ENCODE measurements around the gene SSH3.

The SSH3 gene

DNA sequence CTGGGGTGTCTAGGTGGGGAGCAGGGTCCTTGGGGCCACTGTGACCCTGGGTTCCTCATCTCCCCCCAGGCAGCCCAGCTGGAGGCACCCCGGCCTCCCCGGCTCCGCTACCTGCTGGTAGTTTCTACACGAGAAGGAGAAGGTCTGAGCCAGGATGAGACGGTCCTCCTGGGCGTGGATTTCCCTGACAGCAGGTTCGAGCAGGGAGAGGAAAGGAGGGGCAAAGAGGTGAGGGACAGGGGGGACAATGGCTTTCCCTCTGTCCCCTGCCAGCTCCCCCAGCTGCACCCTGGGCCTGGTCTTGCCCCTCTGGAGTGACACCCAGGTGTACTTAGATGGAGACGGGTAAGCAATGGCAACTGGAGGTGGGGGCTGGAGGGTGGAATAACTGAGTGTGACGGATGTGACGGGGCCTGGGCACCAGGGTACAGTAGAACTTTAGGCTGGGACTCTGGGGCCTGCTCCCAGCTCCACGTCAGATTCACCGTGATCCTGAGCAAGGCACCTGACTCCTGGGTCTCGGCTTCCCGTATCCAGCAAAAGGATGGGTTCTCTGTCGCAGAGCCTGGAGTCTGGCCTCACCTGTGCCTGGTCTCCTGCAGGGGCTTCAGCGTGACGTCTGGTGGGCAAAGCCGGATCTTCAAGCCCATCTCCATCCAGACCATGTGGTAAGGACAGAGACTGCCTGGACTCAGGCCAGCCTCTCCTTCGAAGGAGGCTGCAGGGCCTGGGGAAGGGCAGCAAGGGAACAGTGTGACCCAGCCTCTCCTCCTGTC is 3.6 kb downstream of the SSH3 start:
- no peak overlapping the region for H3K27ac ChIP-seq (ENCODE audit: low read depth, low read length)
- TF ChIP-seq, protein P1, sequence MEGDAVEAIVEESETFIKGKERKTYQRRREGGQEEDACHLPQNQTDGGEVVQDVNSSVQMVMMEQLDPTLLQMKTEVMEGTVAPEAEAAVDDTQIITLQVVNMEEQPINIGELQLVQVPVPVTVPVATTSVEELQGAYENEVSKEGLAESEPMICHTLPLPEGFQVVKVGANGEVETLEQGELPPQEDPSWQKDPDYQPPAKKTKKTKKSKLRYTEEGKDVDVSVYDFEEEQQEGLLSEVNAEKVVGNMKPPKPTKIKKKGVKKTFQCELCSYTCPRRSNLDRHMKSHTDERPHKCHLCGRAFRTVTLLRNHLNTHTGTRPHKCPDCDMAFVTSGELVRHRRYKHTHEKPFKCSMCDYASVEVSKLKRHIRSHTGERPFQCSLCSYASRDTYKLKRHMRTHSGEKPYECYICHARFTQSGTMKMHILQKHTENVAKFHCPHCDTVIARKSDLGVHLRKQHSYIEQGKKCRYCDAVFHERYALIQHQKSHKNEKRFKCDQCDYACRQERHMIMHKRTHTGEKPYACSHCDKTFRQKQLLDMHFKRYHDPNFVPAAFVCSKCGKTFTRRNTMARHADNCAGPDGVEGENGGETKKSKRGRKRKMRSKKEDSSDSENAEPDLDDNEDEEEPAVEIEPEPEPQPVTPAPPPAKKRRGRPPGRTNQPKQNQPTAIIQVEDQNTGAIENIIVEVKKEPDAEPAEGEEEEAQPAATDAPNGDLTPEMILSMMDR (IDR thresholded peaks at IDR 0.05; ENCODE audit: insufficient read depth, low read length, poor library complexity, severe bottlenecking): no peak
- no peak for TF ChIP-seq EZH2phosphoT487 (conservative IDR thresholded peaks at IDR 0.05; ENCODE audit: low read length)
- H3K9ac ChIP-seq (ENCODE audit: low read length): no peak overlapping the region
- no peaks in the 10 kb centered on the region for H3K79me2 ChIP-seq (ENCODE audit: insufficient read depth, low read length)
- H4K20me1 ChIP-seq (ENCODE audit: low read depth, low read length): no peaks in the 10 kb centered on the region
- no peaks in the 10 kb centered on the region for H3F3A ChIP-seq (ENCODE audit: insufficient read depth)
- H3K9me3 ChIP-seq (ENCODE audit: insufficient read depth, low read length): no peaks in the 10 kb centered on the region
- no peak overlapping the region for H2AFZ ChIP-seq (ENCODE audit: low read depth, low read length, severe bottlenecking)
- no peaks in the 10 kb centered on the region for H3K36me3 ChIP-seq (ENCODE audit: low read length)
- no peaks in the 10 kb centered on the region for H3K27me3 ChIP-seq (ENCODE audit: low read length)
- no peak overlapping the region for H3K4me3 ChIP-seq (ENCODE audit: insufficient read depth, low read length, poor library complexity, severe bottlenecking)
- no peak overlapping the region for H3K4me2 ChIP-seq (ENCODE audit: low read depth, low read length, poor library complexity, severe bottlenecking)
- H3K9me2 ChIP-seq (replicated peaks; ENCODE audit: insufficient read depth, low read length): no peaks in the 10 kb centered on the region

DNA sequence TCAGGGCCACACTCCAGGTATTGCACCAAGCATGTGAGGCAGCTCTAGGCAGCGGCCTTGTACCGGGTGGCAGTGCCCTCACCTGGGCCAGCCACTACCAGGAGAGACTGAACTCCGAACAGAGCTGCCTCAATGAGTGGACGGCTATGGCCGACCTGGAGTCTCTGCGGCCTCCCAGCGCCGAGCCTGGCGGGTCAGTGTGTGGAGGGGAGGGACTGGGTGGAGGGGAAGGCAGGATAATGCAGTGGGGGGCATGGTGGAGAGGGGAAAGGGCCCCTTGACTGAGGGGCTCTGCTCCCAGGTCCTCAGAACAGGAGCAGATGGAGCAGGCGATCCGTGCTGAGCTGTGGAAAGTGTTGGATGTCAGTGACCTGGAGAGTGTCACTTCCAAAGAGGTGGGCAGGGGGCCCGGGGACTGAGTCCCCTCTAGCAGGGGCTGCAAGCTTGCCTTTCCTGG is 4.2 kb downstream of the SSH3 start:
- no peak overlapping the region for H3K27ac ChIP-seq (ENCODE audit: low read depth, low read length)
- H2AFZ ChIP-seq (ENCODE audit: low read depth, low read length, severe bottlenecking): no peak overlapping the region
- no peak overlapping the region for H3K9ac ChIP-seq (ENCODE audit: low read length)
- H3K9me3 ChIP-seq (ENCODE audit: insufficient read depth, low read length): no peaks in the 10 kb centered on the region
- H4K20me1 ChIP-seq (ENCODE audit: low read depth, low read length): no peaks in the 10 kb centered on the region
- H3K9me2 ChIP-seq (replicated peaks; ENCODE audit: insufficient read depth, low read length): no peaks in the 10 kb centered on the region
- no peaks in the 10 kb centered on the region for H3K27me3 ChIP-seq (ENCODE audit: low read length)
- no peak overlapping the region for H3K4me2 ChIP-seq (ENCODE audit: low read depth, low read length, poor library complexity, severe bottlenecking)
- TF ChIP-seq, protein P1 (IDR thresholded peaks at IDR 0.05; ENCODE audit: insufficient read depth, low read length, poor library complexity, severe bottlenecking): no peak
- TF ChIP-seq EZH2phosphoT487 (conservative IDR thresholded peaks at IDR 0.05; ENCODE audit: low read length): no peak
- H3K79me2 ChIP-seq (ENCODE audit: insufficient read depth, low read length): no peaks in the 10 kb centered on the region
- H3F3A ChIP-seq (ENCODE audit: insufficient read depth): no peaks in the 10 kb centered on the region
- no peak overlapping the region for H3K4me3 ChIP-seq (ENCODE audit: insufficient read depth, low read length, poor library complexity, severe bottlenecking)
- no peaks in the 10 kb centered on the region for H3K36me3 ChIP-seq (ENCODE audit: low read length)

DNA sequence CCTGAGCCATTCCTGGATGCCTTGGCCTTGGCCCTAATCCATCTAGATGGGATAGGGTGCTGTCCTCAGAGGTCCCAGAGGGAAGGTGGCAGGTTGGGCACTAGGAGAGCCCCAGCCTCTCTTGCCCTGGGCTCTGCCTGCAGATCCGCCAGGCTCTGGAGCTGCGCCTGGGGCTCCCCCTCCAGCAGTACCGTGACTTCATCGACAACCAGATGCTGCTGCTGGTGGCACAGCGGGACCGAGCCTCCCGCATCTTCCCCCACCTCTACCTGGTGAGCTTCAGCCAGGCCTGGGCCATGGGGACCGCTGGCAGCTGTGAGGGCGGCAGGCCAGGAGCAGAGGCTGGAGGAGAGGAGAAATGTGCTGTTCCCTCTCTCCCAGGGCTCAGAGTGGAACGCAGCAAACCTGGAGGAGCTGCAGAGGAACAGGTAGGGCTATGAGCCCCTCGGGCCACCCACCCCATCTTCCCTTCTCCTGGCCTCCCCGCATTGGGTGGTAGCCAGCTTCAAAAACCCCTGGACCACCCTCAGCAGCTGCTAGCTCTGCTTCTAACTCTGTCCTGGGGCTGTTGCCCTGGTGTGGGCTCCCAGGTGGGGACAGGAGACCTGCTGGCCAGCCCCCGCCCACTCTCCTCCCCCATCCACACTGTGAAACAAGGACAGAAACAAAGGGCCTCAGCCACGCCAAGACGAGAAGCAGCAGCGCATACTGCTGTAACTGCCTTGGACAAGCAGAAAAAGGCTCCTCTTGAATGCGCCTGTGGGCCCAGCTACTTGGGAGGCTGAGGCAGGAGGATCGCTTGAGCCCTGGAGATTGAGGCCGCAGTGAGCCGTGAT is 4.9 kb downstream of the SSH3 start:
- no peak overlapping the region for H3K9ac ChIP-seq (ENCODE audit: low read length)
- no peaks in the 10 kb centered on the region for H3K27me3 ChIP-seq (ENCODE audit: low read length)
- H3K79me2 ChIP-seq (ENCODE audit: insufficient read depth, low read length): no peaks in the 10 kb centered on the region
- no peaks in the 10 kb centered on the region for H3F3A ChIP-seq (ENCODE audit: insufficient read depth)
- no peak for TF ChIP-seq EZH2phosphoT487 (conservative IDR thresholded peaks at IDR 0.05; ENCODE audit: low read length)
- TF ChIP-seq, protein P1 (IDR thresholded peaks at IDR 0.05; ENCODE audit: insufficient read depth, low read length, poor library complexity, severe bottlenecking): no peak
- no peak overlapping the region for H2AFZ ChIP-seq (ENCODE audit: low read depth, low read length, severe bottlenecking)
- H4K20me1 ChIP-seq (ENCODE audit: low read depth, low read length): no peaks in the 10 kb centered on the region
- no peaks in the 10 kb centered on the region for H3K9me3 ChIP-seq (ENCODE audit: insufficient read depth, low read length)
- H3K9me2 ChIP-seq (replicated peaks; ENCODE audit: insufficient read depth, low read length): no peaks in the 10 kb centered on the region
- H3K4me2 ChIP-seq (ENCODE audit: low read depth, low read length, poor library complexity, severe bottlenecking): no peak overlapping the region
- no peak overlapping the region for H3K27ac ChIP-seq (ENCODE audit: low read depth, low read length)
- no peaks in the 10 kb centered on the region for H3K36me3 ChIP-seq (ENCODE audit: low read length)
- no peak overlapping the region for H3K4me3 ChIP-seq (ENCODE audit: insufficient read depth, low read length, poor library complexity, severe bottlenecking)

Data from SU-DHL-6 (cell line).